ENCODE data around the gene MPPED1.

Gene MPPED1

GRCh38 chr22:43534916-43535315, 123.1 kb downstream of the MPPED1 start:
- H3K36me3 Mint-ChIP-seq (ENCODE audit: low read depth), result no peaks in the 10 kb centered on the region
- no peaks in the 10 kb centered on the region for H3K4me1 Mint-ChIP-seq (ENCODE audit: low read depth)
- no peaks in the 10 kb centered on the region for H3K9me3 Mint-ChIP-seq
- H3K27me3 Mint-ChIP-seq (ENCODE audit: low read depth), result no peaks in the 10 kb centered on the region
- no peak overlapping the region for H3K27ac Mint-ChIP-seq
- no peak overlapping the region for H3K4me3 Mint-ChIP-seq

- no peaks in the 10 kb centered on the region for H3K4me1 Mint-ChIP-seq (ENCODE audit: low read depth)
- H3K27me3 Mint-ChIP-seq (ENCODE audit: low read depth), result no peaks in the 10 kb centered on the region
- no peak overlapping the region for H3K4me3 Mint-ChIP-seq
- H3K27ac Mint-ChIP-seq, result no peak overlapping the region
- no peaks in the 10 kb centered on the region for H3K9me3 Mint-ChIP-seq
- H3K36me3 Mint-ChIP-seq (ENCODE audit: low read depth), result no peaks in the 10 kb centered on the region
Measured at GRCh38 chr22:43535336-43535735, 123.5 kb downstream of the MPPED1 start.

GRCh38 chr22:43535741-43536140, 123.9 kb downstream of the MPPED1 start:
- H3K27me3 Mint-ChIP-seq (ENCODE audit: low read depth), result no peaks in the 10 kb centered on the region
- no peaks in the 10 kb centered on the region for H3K9me3 Mint-ChIP-seq
- no peaks in the 10 kb centered on the region for H3K36me3 Mint-ChIP-seq (ENCODE audit: low read depth)
- H3K4me1 Mint-ChIP-seq (ENCODE audit: low read depth), result no peaks in the 10 kb centered on the region
- no peak overlapping the region for H3K4me3 Mint-ChIP-seq
- H3K27ac Mint-ChIP-seq, result no peak overlapping the region

- Mint-ChIP-seq H3K9me3 (no peaks in the 10 kb centered on the region), H3K27ac (no peak overlapping the region), H3K4me3 (no peak overlapping the region), H3K27me3 (ENCODE audit: low read depth) (no peaks in the 10 kb centered on the region), H3K36me3 (ENCODE audit: low read depth) (no peaks in the 10 kb centered on the region), H3K4me1 (ENCODE audit: low read depth) (no peaks in the 10 kb centered on the region)
Measured at GRCh38 chr22:43537019-43537585, 125.3 kb downstream of the MPPED1 start.

DNA sequence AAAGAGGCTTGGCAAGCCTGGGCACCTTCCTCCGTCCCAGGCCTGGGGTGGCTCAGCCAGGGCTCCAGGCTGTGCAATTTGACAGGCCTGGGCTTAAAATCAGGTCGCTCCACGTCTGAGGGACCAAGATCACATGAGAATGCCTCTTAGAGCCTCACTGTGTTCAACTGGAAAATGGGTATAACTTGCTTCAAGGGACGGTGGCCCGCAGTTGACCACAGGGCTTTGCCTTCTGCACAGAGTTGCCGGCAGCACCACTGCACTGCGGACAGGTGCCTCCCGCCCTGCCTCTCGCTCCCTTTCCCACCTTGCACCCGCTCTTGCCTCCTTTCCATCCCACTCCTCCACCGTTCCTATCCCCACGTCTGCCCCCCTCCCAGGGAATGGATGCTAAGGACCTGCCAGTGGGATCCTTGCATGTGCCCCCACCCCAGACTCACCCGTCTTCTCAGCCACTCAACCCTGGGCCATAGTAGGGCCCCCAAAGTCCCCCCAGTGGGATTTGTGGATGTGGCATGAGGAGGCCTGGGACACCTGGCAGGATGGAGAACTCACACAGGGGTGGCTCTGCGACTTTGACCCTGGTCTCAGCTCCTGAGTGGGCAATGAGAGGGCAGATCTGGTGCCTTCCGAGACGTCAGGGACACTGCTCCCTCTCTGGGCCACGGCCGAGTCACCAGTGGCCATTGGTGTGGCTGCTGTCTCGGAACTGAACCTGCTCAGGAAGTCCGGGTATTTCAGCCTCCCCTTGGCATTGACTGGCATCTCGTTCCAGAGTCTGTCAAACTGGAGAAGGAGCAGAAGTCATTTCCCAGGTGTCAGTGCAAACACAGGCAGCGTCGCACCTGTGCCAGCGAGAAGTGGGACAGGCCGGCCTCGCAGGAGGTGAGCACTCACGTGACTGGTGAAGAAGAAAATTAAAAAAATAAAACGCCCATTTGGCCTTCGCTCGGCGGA, 128.0 kb downstream of the MPPED1 start:
- no peak overlapping the region for H3K4me3 Mint-ChIP-seq
- H3K4me1 Mint-ChIP-seq (ENCODE audit: low read depth), result no peaks in the 10 kb centered on the region
- no peaks in the 10 kb centered on the region for H3K9me3 Mint-ChIP-seq
- H3K36me3 Mint-ChIP-seq (ENCODE audit: low read depth), result no peaks in the 10 kb centered on the region
- H3K27me3 Mint-ChIP-seq (ENCODE audit: low read depth), result no peaks in the 10 kb centered on the region
- no peak overlapping the region for H3K27ac Mint-ChIP-seq

- H3K9me3 Mint-ChIP-seq, result no peaks in the 10 kb centered on the region
- no peaks in the 10 kb centered on the region for H3K4me1 Mint-ChIP-seq (ENCODE audit: low read depth)
- no peak overlapping the region for H3K4me3 Mint-ChIP-seq
- H3K36me3 Mint-ChIP-seq (ENCODE audit: low read depth), result no peaks in the 10 kb centered on the region
- H3K27ac Mint-ChIP-seq, result no peak overlapping the region
- H3K27me3 Mint-ChIP-seq (ENCODE audit: low read depth), result no peaks in the 10 kb centered on the region
Measured at GRCh38 chr22:43540529-43540923, 128.7 kb downstream of the MPPED1 start.

DNA sequence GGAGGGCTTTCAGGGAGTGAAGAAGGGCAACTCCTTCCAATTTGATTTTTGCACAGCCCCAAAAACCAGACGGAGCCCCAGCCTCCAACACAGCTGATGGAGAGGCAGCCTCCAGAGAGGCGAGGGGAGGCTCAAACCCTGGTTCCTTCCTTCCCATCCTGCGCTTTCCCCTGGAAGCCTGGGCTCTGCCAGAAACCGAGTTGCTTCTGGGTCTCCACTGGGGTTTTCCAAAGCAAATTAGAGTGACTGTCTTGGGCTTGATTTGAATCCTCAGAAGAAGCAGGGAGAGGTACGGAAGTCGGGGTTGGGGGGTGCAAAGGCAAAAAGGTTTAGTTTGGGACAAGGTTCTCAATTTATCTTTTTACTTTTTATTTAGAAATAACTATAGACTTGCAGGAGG, 129.2 kb downstream of the MPPED1 start:
- no peaks in the 10 kb centered on the region for H3K36me3 Mint-ChIP-seq (ENCODE audit: low read depth)

GRCh38 chr22:43541462-43542407, 129.9 kb downstream of the MPPED1 start:
- Mint-ChIP-seq H3K4me1 (ENCODE audit: low read depth) (no peaks in the 10 kb centered on the region), H3K4me3 (no peak overlapping the region), H3K36me3 (ENCODE audit: low read depth) (no peaks in the 10 kb centered on the region), H3K27ac (no peak overlapping the region), H3K27me3 (ENCODE audit: low read depth) (no peaks in the 10 kb centered on the region), H3K9me3 (no peaks in the 10 kb centered on the region)

More for the DNA sequence above, 129.2 kb downstream of the MPPED1 start:
- Mint-ChIP-seq H3K4me1 (ENCODE audit: low read depth) (no peaks in the 10 kb centered on the region), H3K4me3 (no peak overlapping the region), H3K27me3 (ENCODE audit: low read depth) (no peaks in the 10 kb centered on the region), H3K9me3 (no peaks in the 10 kb centered on the region), H3K27ac (no peak overlapping the region)

DNA sequence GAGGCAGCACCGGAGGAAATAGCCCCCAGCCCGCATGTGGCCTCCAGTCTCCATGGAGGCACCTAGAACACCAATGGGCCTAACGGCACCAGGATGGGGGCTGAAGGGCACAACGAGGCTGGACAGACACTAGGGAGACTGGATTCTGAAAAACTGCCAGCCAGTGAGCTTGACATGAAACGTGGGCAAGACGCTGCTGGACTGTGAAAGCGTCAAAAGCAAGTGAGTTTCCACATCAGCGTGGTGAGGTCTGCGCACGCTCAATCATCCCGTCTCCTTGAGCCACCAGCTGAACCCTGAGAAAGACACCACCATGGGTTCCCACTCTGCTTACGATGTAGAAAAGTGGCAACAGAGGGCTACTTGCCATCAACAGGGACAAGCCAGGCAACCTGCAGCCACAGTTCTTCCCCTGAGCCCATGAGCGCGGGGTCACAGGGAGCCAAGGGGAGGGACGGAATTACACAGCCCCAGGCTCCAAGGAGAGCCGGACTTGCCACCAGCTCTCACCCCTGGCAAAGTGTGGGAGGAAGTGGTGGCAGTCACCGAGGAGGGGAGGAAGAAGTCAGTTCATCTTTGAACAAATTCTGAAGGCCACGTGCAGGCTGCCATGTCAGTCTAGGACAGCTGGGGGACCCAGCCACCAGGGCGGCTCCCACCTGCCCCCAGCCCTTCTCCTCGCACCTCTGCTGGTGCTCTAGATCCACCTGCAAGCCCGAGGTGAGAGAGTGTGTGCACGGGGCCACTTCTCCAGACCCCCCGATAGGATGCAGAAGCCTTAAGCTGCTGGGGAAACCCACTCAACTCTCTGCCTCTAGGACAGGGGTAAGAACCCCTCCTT, 131.1 kb downstream of the MPPED1 start:
- Mint-ChIP-seq H3K4me3 (no peak overlapping the region), H3K9me3 (no peaks in the 10 kb centered on the region), H3K27me3 (ENCODE audit: low read depth) (no peaks in the 10 kb centered on the region), H3K36me3 (ENCODE audit: low read depth) (no peaks in the 10 kb centered on the region), H3K4me1 (ENCODE audit: low read depth) (no peaks in the 10 kb centered on the region), H3K27ac (no peak overlapping the region)

GRCh38 chr22:43543522-43544288, 131.9 kb downstream of the MPPED1 start:
- Mint-ChIP-seq H3K9me3 (no peaks in the 10 kb centered on the region), H3K4me3 (no peak overlapping the region), H3K27me3 (ENCODE audit: low read depth) (no peaks in the 10 kb centered on the region), H3K36me3 (ENCODE audit: low read depth) (no peaks in the 10 kb centered on the region), H3K27ac (no peak overlapping the region), H3K4me1 (ENCODE audit: low read depth) (no peaks in the 10 kb centered on the region)

GRCh38 chr22:43544289-43544673, 132.5 kb downstream of the MPPED1 start:
- Mint-ChIP-seq H3K4me1 (ENCODE audit: low read depth) (no peaks in the 10 kb centered on the region), H3K27ac (no peak overlapping the region), H3K27me3 (ENCODE audit: low read depth) (no peaks in the 10 kb centered on the region), H3K36me3 (ENCODE audit: low read depth) (no peaks in the 10 kb centered on the region), H3K9me3 (no peaks in the 10 kb centered on the region), H3K4me3 (no peak overlapping the region)

DNA sequence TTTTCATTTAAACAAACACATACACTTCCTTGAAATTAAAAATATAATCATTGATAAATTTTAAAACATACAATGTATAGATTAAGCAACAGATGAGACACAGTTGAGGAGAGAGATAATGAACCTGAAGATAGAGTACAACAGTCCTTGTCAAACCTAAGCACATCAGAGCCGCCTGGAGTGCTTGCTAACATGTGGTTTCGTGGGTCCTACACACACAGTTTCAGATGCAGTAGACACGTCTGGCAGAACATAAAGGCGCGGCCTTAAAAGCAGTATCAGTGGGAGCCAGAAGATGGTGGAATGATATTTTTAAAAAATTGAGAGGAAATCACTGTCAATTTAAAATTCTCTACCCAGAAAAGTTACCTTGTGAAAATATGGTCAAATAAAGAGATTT, 134.4 kb downstream of the MPPED1 start:
- no peaks in the 10 kb centered on the region for H3K4me1 Mint-ChIP-seq (ENCODE audit: low read depth)

DNA sequence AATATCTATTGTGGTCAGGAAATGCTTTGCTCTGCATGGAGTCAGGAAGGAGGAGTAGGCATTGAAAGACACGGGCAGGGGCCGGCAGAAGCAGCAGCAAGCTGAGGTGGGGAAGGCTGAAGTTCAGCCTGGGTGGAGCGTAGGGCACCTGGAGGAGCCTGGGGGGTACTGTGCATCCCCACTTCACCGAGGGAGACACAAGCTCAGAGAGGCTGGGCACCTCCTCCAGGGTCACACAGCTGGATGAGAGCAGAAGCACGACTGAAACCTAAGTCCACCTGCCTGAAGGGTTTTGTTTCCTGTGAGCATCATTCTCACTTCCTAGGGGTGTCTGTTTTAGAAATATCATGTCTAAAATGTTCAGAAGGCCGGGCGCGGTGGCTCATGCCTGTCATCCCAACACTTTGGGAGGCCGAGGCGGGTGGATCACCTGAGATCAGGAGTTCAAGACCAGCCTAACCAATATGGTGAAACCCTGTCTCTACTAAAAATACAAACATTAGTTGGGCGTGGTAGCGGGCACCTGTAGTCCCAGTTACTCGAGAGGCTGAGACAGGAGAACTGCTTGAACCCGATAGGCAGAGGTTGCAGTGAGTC, 138.3 kb downstream of the MPPED1 start:
- no peaks in the 10 kb centered on the region for H3K27me3 Mint-ChIP-seq (ENCODE audit: low read depth)
- H3K4me3 Mint-ChIP-seq, result no peak overlapping the region
- H3K9me3 Mint-ChIP-seq, result no peaks in the 10 kb centered on the region
- H3K27ac Mint-ChIP-seq, result no peak overlapping the region
- no peaks in the 10 kb centered on the region for H3K4me1 Mint-ChIP-seq (ENCODE audit: low read depth)
- H3K36me3 Mint-ChIP-seq (ENCODE audit: low read depth), result no peaks in the 10 kb centered on the region

More for the DNA sequence above, 134.4 kb downstream of the MPPED1 start:
- Mint-ChIP-seq H3K27me3 (ENCODE audit: low read depth) (no peaks in the 10 kb centered on the region), H3K9me3 (no peaks in the 10 kb centered on the region), H3K36me3 (ENCODE audit: low read depth) (no peaks in the 10 kb centered on the region), H3K27ac (no peak overlapping the region), H3K4me3 (no peak overlapping the region)
